HG03175 (cell line): ENCODE measurements around the gene CACFD1.

ENCODE experiments used
- ATAC-seq: cut with Tn5 transposase; IDR thresholded peaks from one replicate; pipeline ENCODE4 v1.9.1; 2021; ENCODE audit warnings: mild to moderate bottlenecking, moderate library complexity; ENCODE audit not compliant: unreplicated experiment

The CACFD1 gene

GRCh38 chr9:133459476-133460404 lies at the start of gene CACFD1:
Gene CACFD1, plus strand, starts transcription at chr9:133459978. Its CDS starts 89 bp downstream, at chr9:133460067.
- peak; percentile 73 for ATAC-seq

- ATAC-seq = no peak
Measured at GRCh38 chr9:133415170-133415569, 44.6 kb upstream of the CACFD1 start.

GRCh38 chr9:133417541-133418461 lies 42.0 kb upstream of the CACFD1 start, which contains the start of gene REXO4:
Gene REXO4, minus strand, starts transcription at chr9:133418010. Its CDS starts 166 bp downstream, at chr9:133417844.
- ATAC-seq = peak; percentile 80

GRCh38 chr9:133419005-133419404 lies 40.8 kb upstream of the CACFD1 start:
- ATAC-seq = no peak

GRCh38 chr9:133420392-133420827 lies 39.4 kb upstream of the CACFD1 start:
- ATAC-seq = no peak

GRCh38 chr9:133421615-133422542 lies 37.9 kb upstream of the CACFD1 start, which contains the start of gene ADAMTS13:
Gene ADAMTS13, plus strand, starts transcription at chr9:133422367. Its CDS starts 77 bp downstream, at chr9:133422444.
- ATAC-seq = no peak

- no peak for ATAC-seq
Measured at GRCh38 chr9:133423216-133423615, 36.6 kb upstream of the CACFD1 start.

- ATAC-seq = no peak
Measured at GRCh38 chr9:133424187-133424586, 35.6 kb upstream of the CACFD1 start.

- ATAC-seq = no peak
Measured at GRCh38 chr9:133425049-133425632, 34.6 kb upstream of the CACFD1 start.

- ATAC-seq = no peak
Measured at GRCh38 chr9:133426011-133426410, 33.8 kb upstream of the CACFD1 start.

- ATAC-seq = no peak
Measured at GRCh38 chr9:133427658-133428348, 32.0 kb upstream of the CACFD1 start.

- ATAC-seq = no peak
Measured at GRCh38 chr9:133428617-133429101, 31.1 kb upstream of the CACFD1 start.

- no peak for ATAC-seq
Measured at GRCh38 chr9:133429214-133429613, 30.6 kb upstream of the CACFD1 start.

- no peak for ATAC-seq
Measured at GRCh38 chr9:133429641-133430161, 30.1 kb upstream of the CACFD1 start.

- no peak for ATAC-seq
Measured at GRCh38 chr9:133430244-133430643, 29.5 kb upstream of the CACFD1 start.

- no peak for ATAC-seq
Measured at GRCh38 chr9:133433351-133433843, 26.4 kb upstream of the CACFD1 start.

- no peak for ATAC-seq
Measured at GRCh38 chr9:133436681-133437080, 23.1 kb upstream of the CACFD1 start.

GRCh38 chr9:133437753-133438531 lies 21.8 kb upstream of the CACFD1 start:
- no peak for ATAC-seq
